Common myeloid progenitor, CD34-positive (primary cell): ENCODE results near the gene EXOSC5.
"Not testable (repeated sequence)": the region's sequence is repeated elsewhere in the genome, so short reads cannot be mapped to it uniquely, and the experiment has no call there.

Experiments
- CTCF ChIA-PET: fragments of 350-600 bp; sonication (Branson Sonifier 250); formaldehyde crosslinking; loops from one replicate; lab custom pipeline; 2021; ENCODE audit warnings: antibody characterized with exemption; lab: Charles Lee
- POLR2A ChIA-PET: fragments of 350-600 bp; sonication (Branson Sonifier 250); formaldehyde crosslinking; loops from one replicate; lab custom pipeline; 2021; ENCODE audit warnings: antibody characterized with exemption; lab: Charles Lee
- DNase-seq, 3 donors: peaks; one replicate each; pipeline versions ENCODE4 v3.0.0 to v3.0.0-alpha.2; 2013
- H3K27ac ChIP-seq, 2 experiments: 1 replicate in 1 of 2; 2 replicates in 1 of 2; pipeline ENCODE4 v1.7.0; 2013; ENCODE audit warnings: inconsistent platforms in 2 of 2, low read length in 2 of 2, mild to moderate bottlenecking in 2 of 2, low read depth in 1 of 2, moderate library complexity in 1 of 2; ENCODE audit not compliant: severe bottlenecking in 2 of 2, insufficient read depth in 1 of 2, poor library complexity in 1 of 2
- H3K27me3 ChIP-seq, 5 experiments: replicated peaks in 2 of 5; 1 replicate in 3 of 5; 2 replicates in 2 of 5; pipeline versions ENCODE4 v1.6.1 to v1.7.0; 2013; ENCODE audit warnings: low read length in 4 of 5, mild to moderate bottlenecking in 2 of 5, moderate library complexity in 2 of 5, inconsistent platforms in 1 of 5; ENCODE audit not compliant: insufficient read depth in 5 of 5, control insufficient read depth in 4 of 5
- H3K36me3 ChIP-seq, 4 experiments: 1 replicate in 2 of 4; 2 replicates in 2 of 4; pipeline versions ENCODE4 v1.6.1 to v1.7.0; 2013; ENCODE audit warnings: low read length in 3 of 4, control low read depth in 1 of 4, mild to moderate bottlenecking in 1 of 4; ENCODE audit not compliant: control insufficient read depth in 4 of 4, insufficient read depth in 4 of 4
- H3K4me1 ChIP-seq, 4 experiments: 1 replicate in 3 of 4; 2 replicates in 1 of 4; pipeline versions ENCODE4 v1.6.1 to v1.7.1; 2013; ENCODE audit warnings: low read length in 3 of 4, mild to moderate bottlenecking in 3 of 4, control low read depth in 1 of 4, inconsistent platforms in 1 of 4, moderate library complexity in 1 of 4; ENCODE audit not compliant: control insufficient read depth in 4 of 4, insufficient read depth in 4 of 4; ENCODE audit errors: control extremely low read depth in 1 of 4
- H3K4me3 ChIP-seq, 7 experiments: 1 replicate in 4 of 7; 2 replicates in 3 of 7; pipeline versions ENCODE4 v1.5.1 to v1.7.0; 2013; ENCODE audit warnings: mild to moderate bottlenecking in 7 of 7, low read length in 6 of 7, moderate library complexity in 6 of 7, inconsistent platforms in 2 of 7, low read depth in 2 of 7, control low read depth in 1 of 7; ENCODE audit not compliant: insufficient read depth in 4 of 7, control insufficient read depth in 1 of 7; ENCODE audit errors: extremely low read depth in 1 of 7
- H3K9me3 ChIP-seq, 5 experiments: 1 replicate in 4 of 5; 2 replicates in 1 of 5; pipeline versions ENCODE4 v1.6.1 to v1.7.1; 2013; ENCODE audit warnings: low read length in 4 of 5, mild to moderate bottlenecking in 2 of 5, inconsistent platforms in 1 of 5, low read depth in 1 of 5, moderate library complexity in 1 of 5; ENCODE audit not compliant: control insufficient read depth in 4 of 5, insufficient read depth in 2 of 5; ENCODE audit errors: control extremely low read depth in 1 of 5
- WGBS: methylation state at CpG from one replicate; pipeline ENCODE4 v1.1.5; 2013; ENCODE audit not compliant: insufficient coverage; 5-methylcytosine and 5-hydroxymethylcytosine counted together

The EXOSC5 gene

DNA sequence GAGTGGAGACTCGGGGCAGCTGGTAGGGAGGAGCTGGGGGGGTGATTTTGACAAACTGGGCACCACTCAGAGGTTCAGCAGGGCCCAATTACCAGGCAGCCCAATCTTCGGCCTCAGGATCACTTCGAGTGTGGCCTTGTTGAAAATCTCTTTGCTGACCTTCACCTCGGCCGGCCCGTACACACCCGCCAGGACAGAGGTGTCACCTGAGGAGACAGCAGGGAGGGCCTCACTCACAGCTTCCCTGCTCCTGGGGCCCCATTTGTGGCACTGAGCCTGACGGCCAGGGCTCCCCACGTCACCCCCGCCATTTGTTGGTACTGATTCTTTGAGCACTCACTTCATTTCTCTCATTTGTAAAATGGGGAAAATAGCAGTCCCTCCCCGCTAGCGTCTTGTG is 4.4 kb downstream of the EXOSC5 start:
- Histone ChIP-seq H3K27me3 (no peaks in the 10 kb centered on the region), H3K36me3 (peaks cover 8 to 48% (median 34%) of the 10 kb centered on the region in 4 experiments), H3K9me3 (no peaks in the 10 kb centered on the region), H3K4me3 (no peak overlapping the region), H3K27ac (no peak overlapping the region), H3K4me1 (peaks cover 7 to 22% (median 16%) of the 10 kb centered on the region in 4 experiments)
- no peak for DNase-seq
- ChIA-PET CTCF (interaction anchor here (0.9 to 1.6 kb wide), 2 partner anchors 24 to 38 kb away, joined by 3 to 5 read pairs; no protein-coding TSS in a partner anchor), POLR2A (no interaction called here)
- 97% methylated on average over 12 of the region's 12 CpGs for WGBS

DNA sequence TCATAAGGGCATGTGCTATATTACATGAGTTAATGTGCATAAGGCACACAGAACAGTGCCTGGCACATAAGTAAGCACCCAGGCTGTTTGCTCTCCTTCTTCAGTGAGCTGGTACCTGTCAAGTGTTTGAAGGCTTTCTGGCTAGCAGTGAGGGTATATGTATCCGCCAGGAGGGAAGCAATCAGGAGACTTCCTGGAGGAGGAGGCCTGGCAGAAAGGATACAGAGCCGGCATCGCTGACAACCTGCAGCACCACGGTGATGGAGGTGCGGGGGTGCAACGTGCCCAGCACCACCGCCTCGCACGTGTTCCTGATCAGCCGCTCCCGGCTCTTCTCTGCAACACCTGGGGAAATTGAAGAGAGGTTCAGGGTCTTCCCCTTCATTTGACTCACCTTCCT is 5.5 kb downstream of the EXOSC5 start:
- Histone ChIP-seq H3K9me3 (no peaks in the 10 kb centered on the region), H3K36me3 (peaks cover 12 to 58% (median 42%) of the 10 kb centered on the region in 4 experiments), H3K4me1 (peaks cover 5 to 15% (median 13%) of the 10 kb centered on the region in 4 experiments), H3K27me3 (no peaks in the 10 kb centered on the region), H3K27ac (no peak overlapping the region), H3K4me3 (no peak overlapping the region)
- 88% methylated on average over 11 of the region's 11 CpGs for WGBS
- CTCF ChIA-PET = interaction anchor here (1.3 kb wide), 1 partner anchor 11 kb away, joined by 3 read pairs; no protein-coding TSS in a partner anchor
- POLR2A ChIA-PET = no interaction called here
- no peak for DNase-seq

DNA sequence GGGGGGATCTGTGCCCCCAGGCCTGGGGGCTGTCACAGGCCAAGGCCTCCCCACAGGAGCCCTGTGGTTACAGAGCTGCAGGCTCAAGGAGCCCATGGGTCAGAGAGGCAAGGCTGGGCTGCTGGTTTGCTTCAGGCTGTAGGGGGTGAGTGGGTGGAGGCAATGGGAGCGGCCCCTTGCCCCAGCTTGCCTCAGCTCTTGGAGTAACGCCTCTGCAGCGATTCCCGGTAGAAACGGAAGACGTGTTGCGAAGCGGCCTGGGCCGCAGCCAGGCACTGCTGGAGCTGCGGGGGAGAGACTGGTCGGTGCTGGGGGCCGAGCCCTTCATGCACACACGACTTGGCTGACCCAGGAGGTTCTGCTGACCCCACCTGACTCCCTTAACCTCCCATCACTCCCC is 10.7 kb downstream of the EXOSC5 start:
- no peaks in the 10 kb centered on the region for H3K4me1 ChIP-seq
- DNase-seq = no peak
- H3K4me3 ChIP-seq = no peak overlapping the region
- 100% methylated on average over 7 of the region's 13 CpGs for WGBS
- H3K27me3 ChIP-seq = no peaks in the 10 kb centered on the region
- H3K27ac ChIP-seq = no peak overlapping the region
- CTCF ChIA-PET = interaction anchor here (1.2 to 2.7 kb wide), 3 partner anchors 8 to 45 kb away, joined by 3 to 10 read pairs (median 5); no protein-coding TSS in a partner anchor
- POLR2A ChIA-PET = no interaction called here
- no peaks in the 10 kb centered on the region for H3K9me3 ChIP-seq
- peaks cover 14 to 73% (median 49%) of the 10 kb centered on the region in 4 experiments for H3K36me3 ChIP-seq

DNA sequence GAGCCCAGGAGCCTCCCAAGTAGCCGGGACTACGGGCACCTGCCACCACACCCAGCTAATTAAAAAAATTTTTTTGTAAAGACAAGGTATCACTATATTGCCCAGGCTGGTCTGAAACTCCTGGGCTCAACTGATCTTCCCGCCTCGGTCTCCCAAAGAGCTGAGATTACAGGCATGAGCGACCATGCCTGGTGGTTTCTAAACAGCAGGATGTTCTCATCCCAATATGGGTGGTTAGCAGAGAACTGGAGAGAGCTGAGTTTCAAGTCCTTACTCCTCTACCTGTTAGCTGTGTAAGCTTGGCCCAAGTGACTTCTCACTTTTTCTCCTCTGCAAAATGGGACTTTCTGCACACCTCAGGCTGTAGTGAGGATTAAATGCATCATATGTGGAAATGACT is 12.8 kb downstream of the EXOSC5 start:
- Histone ChIP-seq H3K4me1 (peaks cover 0 to 2% (median 0%) of the 10 kb centered on the region in 4 experiments), H3K9me3 (no peaks in the 10 kb centered on the region), H3K36me3 (peaks cover 10 to 54% (median 37%) of the 10 kb centered on the region in 4 experiments), H3K27ac (no peak overlapping the region), H3K4me3 (no peak overlapping the region), H3K27me3 (no peaks in the 10 kb centered on the region)
- DNase-seq = no peak
- WGBS = 100% methylated on average over 2 of the region's 5 CpGs
- CTCF ChIA-PET = interaction anchor here (0.8 to 1.7 kb wide), 4 partner anchors 9 to 43 kb away, joined by 3 to 5 read pairs (median 3); no protein-coding TSS in a partner anchor
- POLR2A ChIA-PET = no interaction called here

DNA sequence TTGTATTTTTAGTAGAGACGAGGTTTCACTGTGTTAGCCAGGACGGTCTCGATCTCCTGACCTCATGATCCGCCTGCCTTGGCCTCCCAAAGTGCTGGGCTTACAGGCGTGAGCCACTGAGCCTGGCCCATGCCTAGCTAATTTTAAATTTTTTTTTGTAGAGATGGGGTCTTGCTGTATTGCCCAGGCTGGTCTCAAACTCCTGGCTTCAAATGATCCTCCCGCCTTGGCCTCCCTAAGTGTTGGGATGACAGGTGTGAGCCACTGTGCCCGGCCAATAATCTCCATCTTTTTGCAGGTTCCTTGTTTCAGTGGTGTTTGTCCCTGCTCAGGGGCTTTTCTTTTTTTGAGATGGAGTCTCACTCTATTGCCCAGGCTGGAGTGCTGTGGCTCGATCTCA is 15.6 kb downstream of the EXOSC5 start:
- WGBS = 97% methylated on average over 7 of the region's 8 CpGs
- H3K27ac ChIP-seq, DNase-seq, H3K4me3 ChIP-seq, H3K9me3 ChIP-seq, H3K27me3 ChIP-seq, POLR2A ChIA-PET: not testable (repeated sequence)
- peaks cover 0 to 19% (median 13%) of the 10 kb centered on the region in 4 experiments for H3K4me1 ChIP-seq
- H3K36me3 ChIP-seq = peaks cover 6 to 30% (median 21%) of the 10 kb centered on the region in 4 experiments
- CTCF ChIA-PET = interaction anchor here (0.7 to 1.7 kb wide), 5 partner anchors 9 to 78 kb away, joined by 3 to 6 read pairs (median 3); partner anchors contain the start of gene B9D2

DNA sequence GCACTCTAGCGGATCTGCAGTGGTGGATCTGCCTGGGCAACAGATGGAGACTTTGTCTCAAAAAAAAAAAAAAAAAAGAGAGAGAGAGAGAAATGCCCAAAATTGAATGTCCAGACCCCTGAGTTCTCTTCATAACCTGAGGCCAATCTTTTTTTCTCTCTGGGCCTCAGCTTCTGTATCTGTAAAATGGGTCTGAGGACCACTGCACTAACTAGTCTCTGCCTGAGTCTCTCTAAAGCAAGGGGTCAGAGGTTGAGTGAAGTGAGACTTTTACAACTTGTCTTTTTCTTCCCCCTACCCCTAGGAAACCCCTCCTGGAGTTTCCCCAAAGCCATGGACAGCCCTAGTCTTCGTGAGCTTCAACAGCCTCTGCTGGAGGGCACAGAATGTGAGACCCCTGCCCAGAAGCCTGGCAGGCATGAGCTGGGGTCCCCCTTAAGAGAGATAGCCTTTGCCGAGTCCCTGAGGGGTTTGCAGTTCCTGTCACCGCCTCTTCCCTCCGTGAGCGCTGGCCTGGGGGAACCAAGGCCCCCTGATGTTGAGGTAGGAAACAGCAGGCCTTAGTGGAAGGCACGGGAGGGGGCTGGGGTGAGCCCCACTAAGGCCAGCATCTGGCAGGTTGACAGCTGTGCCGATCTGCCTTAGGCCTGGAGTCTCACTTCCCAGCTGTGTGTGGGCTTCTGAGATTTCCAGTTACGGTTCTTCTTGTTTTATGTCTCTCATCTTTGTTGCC is 19.0 kb downstream of the EXOSC5 start:
- Histone ChIP-seq H3K36me3 (peaks cover 0 to 13% (median 6%) of the 10 kb centered on the region in 4 experiments), H3K9me3 (no peaks in the 10 kb centered on the region), H3K27ac (no peak overlapping the region), H3K4me1 (peaks cover 3 to 31% (median 19%) of the 10 kb centered on the region in 4 experiments), H3K4me3 (peak overlapping the region in 1 of 7 experiments; percentile 36), H3K27me3 (no peaks in the 10 kb centered on the region)
- CTCF ChIA-PET = interaction anchor here (0.6 to 4.5 kb wide), 14 partner anchors 9 to 970 kb away, joined by 3 to 38 read pairs (median 4); partner anchors contain the start of gene B9D2
- POLR2A ChIA-PET = interaction anchor here (0.6 to 1.1 kb wide), 2 partner anchors 19 to 51 kb away, joined by 3 to 4 read pairs; partner anchors contain the start of gene EXOSC5
- 34% methylated on average over 5 of the region's 9 CpGs for WGBS
- DNase-seq = peak; percentile 75 to 95 (median 95)
